HG03175 (cell line): ENCODE measurements around the gene USP19.

ENCODE experiments used
- ATAC-seq: cut with Tn5 transposase; IDR thresholded peaks from one replicate; pipeline ENCODE4 v1.9.1; 2021; ENCODE audit warnings: mild to moderate bottlenecking, moderate library complexity; ENCODE audit not compliant: unreplicated experiment

USP19 gene

GRCh38 chr3:49104052-49104426, 16.6 kb downstream of the USP19 start:
- no peak for ATAC-seq

GRCh38 chr3:49100046-49100615, 20.5 kb downstream of the USP19 start:
- no peak for ATAC-seq

- no peak for ATAC-seq
Observed at GRCh38 chr3:49098910-49099630, 21.6 kb downstream of the USP19 start.

- no peak for ATAC-seq
Observed at GRCh38 chr3:49098429-49098828, 22.2 kb downstream of the USP19 start.

GRCh38 chr3:49093853-49094767, 26.5 kb downstream of the USP19 start, which contains the start of gene QRICH1:
Gene QRICH1, minus strand, starts transcription at chr3:49094071. Its CDS starts 17,054 bp downstream, at chr3:49077017.
- ATAC-seq = peak; percentile 76

GRCh38 chr3:49092938-49093852, 27.4 kb downstream of the USP19 start:
- peak; percentile 35 for ATAC-seq

GRCh38 chr3:49081429-49081828, 39.2 kb downstream of the USP19 start:
- ATAC-seq = no peak

GRCh38 chr3:49079270-49079669, 41.4 kb downstream of the USP19 start:
- ATAC-seq = no peak

GRCh38 chr3:49076646-49077045, 44.0 kb downstream of the USP19 start:
- no peak for ATAC-seq

- no peak for ATAC-seq
Observed at GRCh38 chr3:49076116-49076515, 44.5 kb downstream of the USP19 start.
